Gastroesophageal sphincter (tissue), 3 donors: ENCODE results near the gene GRID1.

Source experiments
- CTCF ChIP-seq, 4 experiments: fragments of 200-600 bp in 2 of 4; fragments of 450-650 bp in 2 of 4; sonication (generic) in 1 of 4; IDR thresholded peaks; one replicate each; pipeline ENCODE4 v1.5.1; 2017 to 2019; ENCODE audit warnings: antibody characterized with exemption in 4 of 4, mild to moderate bottlenecking in 2 of 4, moderate library complexity in 2 of 4
- POLR2A ChIP-seq, 2 donors: fragments of 450-650 bp; IDR thresholded peaks; one replicate each; pipeline ENCODE4 v1.6.1; 2017; ENCODE audit warnings: antibody characterized with exemption in 2 of 2, mild to moderate bottlenecking in 2 of 2, moderate library complexity in 1 of 2
- POLR2AphosphoS5 ChIP-seq: sonication (generic); formaldehyde crosslinking; IDR thresholded peaks from one replicate; pipeline ENCODE4 v1.6.1; 2017; ENCODE audit warnings: antibody characterized with exemption

GRCh38 chr10:86284355-86285105 lies 82.1 kb downstream of the GRID1 start:
- TF ChIP-seq CTCF (IDR thresholded peaks at IDR 0.05) = no peak
- no peak for TF ChIP-seq POLR2A (IDR thresholded peaks at IDR 0.05)
- TF ChIP-seq POLR2AphosphoS5 = no peak
